IMR-90 (cell line): ENCODE measurements around the gene BRMS1. TPM values are rescaled to one million over a fixed set of nuclear protein-coding genes. Genes with fewer than 3 reads are reported as not detected.

ENCODE experiments used
- ATAC-seq: fragments of 200-7000 bp; cut with Tn5 transposase; 2 replicates; pipeline ENCODE4 v1.9.1; 2020; ENCODE audit warnings: low read depth, mild to moderate bottlenecking, moderate library complexity
- BruUV-seq: library from RNA; stranded (reverse); fragments of 400-500 nt; replicated peaks from 2 replicates; lab custom pipeline; 2021; lab: Mats Ljungman, UMichigan
- CTCF ChIA-PET: fragments of 300-600 bp; formaldehyde crosslinking; extraction: SDS; loops from one replicate; lab custom pipeline; 2021; ENCODE audit warnings: antibody characterized with exemption; lab: Yijun Ruan, JAX
- POLR2A ChIA-PET: fragments of 300-600 bp; sonication (Branson Sonifier 250); formaldehyde crosslinking; loops from one replicate; lab custom pipeline; 2022; ENCODE audit warnings: antibody characterized with exemption; ENCODE audit not compliant: unreplicated experiment; lab: Charles Lee
- DNase-seq: peaks from one replicate; pipeline ENCODE4 v3.0.0; 2013
- H2AFZ ChIP-seq: replicated peaks from 2 replicates; pipeline ENCODE3; 2013; ENCODE audit warnings: low read length, mild to moderate bottlenecking; ENCODE audit not compliant: poor library complexity
- H2AK5ac ChIP-seq: 2 replicates; pipeline ENCODE4 v1.6.1; 2013; ENCODE audit warnings: low read depth, low read length, inconsistent platforms
- H2AK9ac ChIP-seq: replicated peaks from 2 replicates; pipeline ENCODE3; 2013; ENCODE audit warnings: mild to moderate bottlenecking, low read depth, low read length, moderate library complexity; ENCODE audit not compliant: poor library complexity
- H2BK120ac ChIP-seq: 2 replicates; pipeline ENCODE4 v1.6.1; 2013; ENCODE audit warnings: low read depth, low read length, inconsistent platforms
- H2BK15ac ChIP-seq: 3 replicates; pipeline ENCODE4 v1.6.1; 2013; ENCODE audit warnings: low read depth, low read length, inconsistent platforms
- H2BK20ac ChIP-seq: 2 replicates; pipeline ENCODE4 v1.6.1; 2013; ENCODE audit warnings: low read depth, mild to moderate bottlenecking, inconsistent platforms, low read length, moderate library complexity
- H2BK5ac ChIP-seq: 2 replicates; pipeline ENCODE4 v1.6.1; 2013; ENCODE audit warnings: mild to moderate bottlenecking, low read depth, low read length, inconsistent platforms; ENCODE audit not compliant: poor library complexity, severe bottlenecking
- H3K14ac ChIP-seq: replicated peaks from 2 replicates; pipeline ENCODE4 v1.6.1; 2013; ENCODE audit warnings: low read depth, low read length, inconsistent platforms
- H3K18ac ChIP-seq: 2 replicates; pipeline ENCODE4 v1.6.1; 2013; ENCODE audit warnings: low read depth, low read length, control low read depth
- H3K23ac ChIP-seq: 2 replicates; pipeline ENCODE4 v1.6.1; 2013; ENCODE audit warnings: low read depth, low read length, inconsistent platforms
- H3K27ac ChIP-seq: 2 replicates; pipeline ENCODE4 v1.5.1; 2013; ENCODE audit warnings: mild to moderate bottlenecking, control low read depth, low read length; ENCODE audit not compliant: insufficient read depth
- H3K27me3 ChIP-seq: 2 replicates; pipeline ENCODE4 v1.6.1; 2013; ENCODE audit warnings: low read length; ENCODE audit not compliant: control insufficient read depth, insufficient read depth
- H3K36me3 ChIP-seq: 2 replicates; pipeline ENCODE4 v1.6.1; 2013; ENCODE audit warnings: low read length, mixed read lengths; ENCODE audit not compliant: control insufficient read depth, insufficient read depth
- H3K4ac ChIP-seq: 2 replicates; pipeline ENCODE4 v1.6.1; 2013; ENCODE audit warnings: low read depth, low read length, inconsistent platforms
- H3K4me1 ChIP-seq: 2 replicates; pipeline ENCODE4 v1.6.1; 2013; ENCODE audit warnings: low read length, mixed read lengths; ENCODE audit not compliant: control insufficient read depth, insufficient read depth
- H3K4me2 ChIP-seq: 2 replicates; pipeline ENCODE4 v1.6.1; 2013; ENCODE audit warnings: low read depth, mild to moderate bottlenecking, control low read depth, low read length, moderate library complexity
- H3K4me3 ChIP-seq: 2 replicates; pipeline ENCODE4 v1.5.1; 2013; ENCODE audit warnings: low read depth, mild to moderate bottlenecking, control low read depth, low read length, moderate library complexity; ENCODE audit not compliant: insufficient read depth
- H3K56ac ChIP-seq: 2 replicates; pipeline ENCODE4 v1.6.1; 2013; ENCODE audit warnings: low read length, inconsistent platforms; ENCODE audit not compliant: insufficient read depth; ENCODE audit errors: extremely low read depth
- H3K79me1 ChIP-seq, 2 experiments: 2 replicates each; pipeline ENCODE4 v1.6.1; 2013; ENCODE audit warnings: low read length in 2 of 2, inconsistent platforms in 1 of 2, low read depth in 1 of 2
- H3K9ac ChIP-seq: 2 replicates; pipeline ENCODE4 v1.6.1; 2013; ENCODE audit warnings: low read depth, low read length, control low read depth
- H3K9me1 ChIP-seq: 2 replicates; pipeline ENCODE4 v1.6.1; 2013; ENCODE audit warnings: low read length, inconsistent platforms; ENCODE audit not compliant: insufficient read depth
- H3K9me3 ChIP-seq: 2 replicates; pipeline ENCODE4 v1.6.1; 2013; ENCODE audit warnings: low read length; ENCODE audit not compliant: control insufficient read depth, insufficient read depth
- H4K20me1 ChIP-seq: 2 replicates; pipeline ENCODE4 v1.6.1; 2013; ENCODE audit warnings: low read length, inconsistent platforms; ENCODE audit not compliant: insufficient read depth
- H4K5ac ChIP-seq: 2 replicates; pipeline ENCODE4 v1.6.1; 2013; ENCODE audit warnings: mild to moderate bottlenecking, low read depth, low read length, control low read depth
- H4K8ac ChIP-seq, 2 experiments: 2 replicates each; pipeline ENCODE4 v1.6.1; 2013; ENCODE audit warnings: low read depth in 2 of 2, low read length in 2 of 2, control low read depth in 1 of 2, inconsistent platforms in 1 of 2
- H4K91ac ChIP-seq: 2 replicates; pipeline ENCODE4 v1.6.1; 2013; ENCODE audit warnings: low read depth, low read length, inconsistent platforms; ENCODE audit not compliant: insufficient read depth
- BHLHE40 ChIP-seq: fragments of 150-350 bp; IDR thresholded peaks from 2 replicates; pipeline ENCODE4 v1.6.1; 2016; ENCODE audit warnings: mild to moderate bottlenecking, low read depth, low read length
- CHD1 ChIP-seq: IDR thresholded peaks from 2 replicates; pipeline ENCODE4 v1.6.1; 2012; ENCODE audit warnings: low read depth, low read length, improper control_type of control experiment
- FOS ChIP-seq: fragments of 150-350 bp; IDR thresholded peaks from 2 replicates; pipeline ENCODE4 v1.6.1; 2016; ENCODE audit warnings: low read depth, low read length
- MAFK ChIP-seq: IDR thresholded peaks from 2 replicates; pipeline ENCODE4 v1.6.1; 2012; ENCODE audit warnings: low read depth, low read length, improper control_type of control experiment
- MAZ ChIP-seq: IDR thresholded peaks from 2 replicates; pipeline ENCODE4 v1.6.1; 2012; ENCODE audit warnings: low read depth, mild to moderate bottlenecking, low read length, improper control_type of control experiment, moderate library complexity, borderline replicate concordance
- MXI1 ChIP-seq: IDR thresholded peaks from 2 replicates; pipeline ENCODE4 v1.6.1; 2012; ENCODE audit warnings: low read depth, mild to moderate bottlenecking, low read length, moderate library complexity, borderline replicate concordance
- RAD21 ChIP-seq: IDR thresholded peaks from 2 replicates; pipeline ENCODE4 v1.6.1; 2012; ENCODE audit warnings: low read length, improper control_type of control experiment
- RCOR1 ChIP-seq: IDR thresholded peaks from 2 replicates; pipeline ENCODE4 v1.6.1; 2012; ENCODE audit warnings: mild to moderate bottlenecking, low read length, improper control_type of control experiment; ENCODE audit not compliant: insufficient replicate concordance
- RFX5 ChIP-seq: IDR thresholded peaks from 2 replicates; pipeline ENCODE4 v1.8.0; 2012; ENCODE audit warnings: low read depth, mild to moderate bottlenecking, low read length, moderate library complexity
- SMC3 ChIP-seq: fragments of 150-350 bp; IDR thresholded peaks from 2 replicates; pipeline ENCODE4 v1.6.1; 2016; ENCODE audit warnings: low read depth, mild to moderate bottlenecking, antibody characterized with exemption, low read length, moderate library complexity
- WGBS, 2 experiments: methylation state at CpG; one replicate each; pipeline versions ENCODE4 v1.1.5 to v1.1.7; 2013; ENCODE audit warnings: missing lambda C conversion rate in 2 of 2; ENCODE audit not compliant: insufficient read length in 1 of 2; ENCODE audit errors: extremely low coverage in 2 of 2; 5-methylcytosine and 5-hydroxymethylcytosine counted together
- dilution Hi-C: fragments of 300-500 bp; cut with HindIII; formaldehyde crosslinking; loops from one replicate; pipeline ENCODE4 v1.14.3; 2018; ENCODE audit warnings: low sequenced_read_pairs; ENCODE audit not compliant: unreplicated experiment
- in situ Hi-C: fragments of 300-500 bp; cut with MboI; formaldehyde crosslinking; loops from 3 replicates; pipeline ENCODE4 v1.14.3; 2019; ENCODE audit warnings: low sequenced_read_pairs, inconsistent platforms, mixed read lengths
- intact Hi-C: fragments of 100-400 bp; cut with micrococcal nuclease; formaldehyde crosslinking; loops from 2 replicates; pipeline ENCODE4 v1.10.0; 2022
- polyA plus RNA-seq, 3 experiments: library from polyadenylated mRNA; depleted of rRNA; stranded (reverse); fragments of >200 nt; gene quantifications; 2 replicates each; pipeline ENCODE4 v1.2.3, GENCODE V29; 2012; ENCODE audit warnings: low replicate concordance in 1 of 3
- total RNA-seq: library from RNA; depleted of rRNA; stranded (reverse); fragments of >200 nt; gene quantifications from 2 replicates; pipeline ENCODE4 v1.2.3, GENCODE V29; 2012
- TF ChIP-seq, protein P1 (sequence below): fragments of 150-350 bp; IDR thresholded peaks from 2 replicates; pipeline ENCODE4 v1.6.1; 2016; ENCODE audit warnings: low read depth, mild to moderate bottlenecking, low read length, moderate library complexity, borderline replicate concordance
- TF ChIP-seq, protein P2 (sequence below): conservative IDR thresholded peaks from 2 replicates; pipeline ENCODE4 v1.5.1; 2012; ENCODE audit warnings: mild to moderate bottlenecking, low read depth, low read length, improper control_type of control experiment

Gene BRMS1
- total and polyA plus RNA-seq, 2 of the 4 experiments (the other 2 are of a cell fraction), result 48.3 to 57.9 TPM

GRCh38 chr11:66291303-66291705 lies 53.6 kb downstream of the BRMS1 start:
- ChIA-PET CTCF (no interaction called here), POLR2A (interaction anchor here (0.6 kb wide), 1 partner anchor 11 kb away, joined by 3 read pairs; no protein-coding TSS in a partner anchor)
- DNase-seq (no peak), ATAC-seq (no peak)
- H3K4me2 ChIP-seq, result no peak overlapping the region
- no peak overlapping the region for H2BK20ac ChIP-seq
- WGBS, 2 experiments, result 26% methylated on average over 13 of the region's 16 CpGs; no CpG with 5 or more reads in 1 of the 2 experiments
- H2AFZ ChIP-seq, result no peak overlapping the region
- intact Hi-C loops, result no loop called here
- H3K56ac ChIP-seq, result no peak overlapping the region
- no peak overlapping the region for H3K4me3 ChIP-seq
- no peak overlapping the region for H4K8ac ChIP-seq
- in situ Hi-C loops, result no loop called here
- dilution Hi-C loops, result no loop called here
- peaks cover 11% of the 10 kb centered on the region for H3K4me1 ChIP-seq
- H3K9me3 ChIP-seq, result no peaks in the 10 kb centered on the region
- H3K27ac ChIP-seq, result no peak overlapping the region
- H3K36me3 ChIP-seq, result peaks cover 4% of the 10 kb centered on the region; the same call in 1 of the 2 replicates
- H3K4ac ChIP-seq, result no peak overlapping the region
- H3K9ac ChIP-seq, result no peak overlapping the region
- no peak overlapping the region for H3K23ac ChIP-seq
- H4K20me1 ChIP-seq, result peaks cover 6% of the 10 kb centered on the region; the same call in 1 of the 2 replicates
- no peak overlapping the region for H3K18ac ChIP-seq
- H4K5ac ChIP-seq, result no peak overlapping the region
- TF ChIP-seq RFX5, result no peak
- TF ChIP-seq, protein P1, sequence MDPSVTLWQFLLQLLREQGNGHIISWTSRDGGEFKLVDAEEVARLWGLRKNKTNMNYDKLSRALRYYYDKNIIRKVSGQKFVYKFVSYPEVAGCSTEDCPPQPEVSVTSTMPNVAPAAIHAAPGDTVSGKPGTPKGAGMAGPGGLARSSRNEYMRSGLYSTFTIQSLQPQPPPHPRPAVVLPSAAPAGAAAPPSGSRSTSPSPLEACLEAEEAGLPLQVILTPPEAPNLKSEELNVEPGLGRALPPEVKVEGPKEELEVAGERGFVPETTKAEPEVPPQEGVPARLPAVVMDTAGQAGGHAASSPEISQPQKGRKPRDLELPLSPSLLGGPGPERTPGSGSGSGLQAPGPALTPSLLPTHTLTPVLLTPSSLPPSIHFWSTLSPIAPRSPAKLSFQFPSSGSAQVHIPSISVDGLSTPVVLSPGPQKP, result no peak
- TF ChIP-seq, protein P2, sequence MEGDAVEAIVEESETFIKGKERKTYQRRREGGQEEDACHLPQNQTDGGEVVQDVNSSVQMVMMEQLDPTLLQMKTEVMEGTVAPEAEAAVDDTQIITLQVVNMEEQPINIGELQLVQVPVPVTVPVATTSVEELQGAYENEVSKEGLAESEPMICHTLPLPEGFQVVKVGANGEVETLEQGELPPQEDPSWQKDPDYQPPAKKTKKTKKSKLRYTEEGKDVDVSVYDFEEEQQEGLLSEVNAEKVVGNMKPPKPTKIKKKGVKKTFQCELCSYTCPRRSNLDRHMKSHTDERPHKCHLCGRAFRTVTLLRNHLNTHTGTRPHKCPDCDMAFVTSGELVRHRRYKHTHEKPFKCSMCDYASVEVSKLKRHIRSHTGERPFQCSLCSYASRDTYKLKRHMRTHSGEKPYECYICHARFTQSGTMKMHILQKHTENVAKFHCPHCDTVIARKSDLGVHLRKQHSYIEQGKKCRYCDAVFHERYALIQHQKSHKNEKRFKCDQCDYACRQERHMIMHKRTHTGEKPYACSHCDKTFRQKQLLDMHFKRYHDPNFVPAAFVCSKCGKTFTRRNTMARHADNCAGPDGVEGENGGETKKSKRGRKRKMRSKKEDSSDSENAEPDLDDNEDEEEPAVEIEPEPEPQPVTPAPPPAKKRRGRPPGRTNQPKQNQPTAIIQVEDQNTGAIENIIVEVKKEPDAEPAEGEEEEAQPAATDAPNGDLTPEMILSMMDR, result no peak
- no peak for TF ChIP-seq RAD21
- TF ChIP-seq MXI1, result no peak
- no peak for TF ChIP-seq MAZ
- TF ChIP-seq CHD1, result no peak
- TF ChIP-seq FOS, result no peak
- TF ChIP-seq RCOR1, result no peak
- TF ChIP-seq SMC3, result no peak
- TF ChIP-seq MAFK, result no peak
- no peak for TF ChIP-seq BHLHE40
- no peak overlapping the region for H2BK5ac ChIP-seq
- no TSS peak for BruUV-seq
- no peak overlapping the region for H2AK9ac ChIP-seq
- no peak overlapping the region for H2BK15ac ChIP-seq
- H3K27me3 ChIP-seq, result peaks cover 35% of the 10 kb centered on the region
- peaks cover 17% of the 10 kb centered on the region for H3K9me1 ChIP-seq
- no peak overlapping the region for H2BK120ac ChIP-seq
- no peak overlapping the region for H3K14ac ChIP-seq
- H3K79me1 ChIP-seq, result peaks cover 12 to 24% of the 10 kb centered on the region in 2 experiments; a peak in 3 of 4 replicates
- H4K91ac ChIP-seq, result no peak overlapping the region
- no peak overlapping the region for H2AK5ac ChIP-seq
